ENCODE results near the gene TRIM56. TPM values are rescaled to one million over a fixed set of nuclear protein-coding genes. Genes with fewer than 3 reads are reported as not detected.

The TRIM56 gene
- total and polyA plus RNA-seq, 2 of the 13 experiments (the other 11 are each of a cell fraction or from before 2014, with no cell fraction given): 3.2 to 7.1 TPM

GRCh38 chr7:101108330-101108857 is 23.1 kb downstream of the TRIM56 start (continued):
- TF ChIP-seq JUND (CRISPR knock-in tag; IDR thresholded peaks at IDR 0.05) (no peak), ZNF589 (CRISPR knock-in tag; conservative IDR thresholded peaks at IDR 0.05) (no peak), ZNF460 (CRISPR knock-in tag; IDR thresholded peaks at IDR 0.05; ENCODE audit: borderline replicate concordance) (no peak), POLR2G (IDR thresholded peaks at IDR 0.05; ENCODE audit: low read depth, low read length) (no peak), ZNF687 (CRISPR knock-in tag; IDR thresholded peaks at IDR 0.05) (peak; percentile 89), ZNF484 (CRISPR knock-in tag; IDR thresholded peaks at IDR 0.05; ENCODE audit: borderline replicate concordance, low read depth) (no peak), SP1 (IDR thresholded peaks at IDR 0.05) (no peak), SP1 (CRISPR knock-in tag; IDR thresholded peaks at IDR 0.05) (no peak), NCOR1 (IDR thresholded peaks at IDR 0.05; ENCODE audit: borderline replicate concordance, low read length) (no peak), SATB2 (CRISPR knock-in tag; IDR thresholded peaks at IDR 0.05) (no peak), ADNP (CRISPR knock-in tag; IDR thresholded peaks at IDR 0.05) (no peak), ZBTB14 (CRISPR knock-in tag; IDR thresholded peaks at IDR 0.05) (no peak), PHF5A (CRISPR knock-in tag; IDR thresholded peaks at IDR 0.05; ENCODE audit: low read depth, unreplicated experiment) (no peak), SRSF1 (optimal IDR thresholded peaks at IDR 0.05; ENCODE audit: low read depth, low read length) (no peak), CREB1 (IDR thresholded peaks at IDR 0.05) (no peak), CREB1 (CRISPR knock-in tag; IDR thresholded peaks at IDR 0.05) (no peak), ZNF75D (CRISPR knock-in tag; IDR thresholded peaks at IDR 0.05; ENCODE audit: borderline replicate concordance) (no peak), TSC22D2 (CRISPR knock-in tag; IDR thresholded peaks at IDR 0.05; ENCODE audit: borderline replicate concordance) (no peak), ZNF850 (CRISPR knock-in tag; conservative IDR thresholded peaks at IDR 0.05) (no peak), ZBTB34 (CRISPR knock-in tag; IDR thresholded peaks at IDR 0.05) (no peak), ZNF446 (CRISPR knock-in tag; IDR thresholded peaks at IDR 0.05) (no peak)
- TF ChIP-seq, protein P1, sequence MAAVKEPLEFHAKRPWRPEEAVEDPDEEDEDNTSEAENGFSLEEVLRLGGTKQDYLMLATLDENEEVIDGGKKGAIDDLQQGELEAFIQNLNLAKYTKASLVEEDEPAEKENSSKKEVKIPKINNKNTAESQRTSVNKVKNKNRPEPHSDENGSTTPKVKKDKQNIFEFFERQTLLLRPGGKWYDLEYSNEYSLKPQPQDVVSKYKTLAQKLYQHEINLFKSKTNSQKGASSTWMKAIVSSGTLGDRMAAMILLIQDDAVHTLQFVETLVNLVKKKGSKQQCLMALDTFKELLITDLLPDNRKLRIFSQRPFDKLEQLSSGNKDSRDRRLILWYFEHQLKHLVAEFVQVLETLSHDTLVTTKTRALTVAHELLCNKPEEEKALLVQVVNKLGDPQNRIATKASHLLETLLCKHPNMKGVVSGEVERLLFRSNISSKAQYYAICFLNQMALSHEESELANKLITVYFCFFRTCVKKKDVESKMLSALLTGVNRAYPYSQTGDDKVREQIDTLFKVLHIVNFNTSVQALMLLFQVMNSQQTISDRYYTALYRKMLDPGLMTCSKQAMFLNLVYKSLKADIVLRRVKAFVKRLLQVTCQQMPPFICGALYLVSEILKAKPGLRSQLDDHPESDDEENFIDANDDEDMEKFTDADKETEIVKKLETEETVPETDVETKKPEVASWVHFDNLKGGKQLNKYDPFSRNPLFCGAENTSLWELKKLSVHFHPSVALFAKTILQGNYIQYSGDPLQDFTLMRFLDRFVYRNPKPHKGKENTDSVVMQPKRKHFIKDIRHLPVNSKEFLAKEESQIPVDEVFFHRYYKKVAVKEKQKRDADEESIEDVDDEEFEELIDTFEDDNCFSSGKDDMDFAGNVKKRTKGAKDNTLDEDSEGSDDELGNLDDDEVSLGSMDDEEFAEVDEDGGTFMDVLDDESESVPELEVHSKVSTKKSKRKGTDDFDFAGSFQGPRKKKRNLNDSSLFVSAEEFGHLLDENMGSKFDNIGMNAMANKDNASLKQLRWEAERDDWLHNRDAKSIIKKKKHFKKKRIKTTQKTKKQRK (IDR thresholded peaks at IDR 0.05; ENCODE audit: low read length): no peak
